ENCODE measurements around the gene N4BP2. TPM values are rescaled to one million over a fixed set of nuclear protein-coding genes. Genes with fewer than 3 reads are reported as not detected.
"Not testable (repeated sequence)": the region's sequence is repeated elsewhere in the genome, so short reads cannot be mapped to it uniquely, and the experiment has no call there.

Gene N4BP2
- total RNA-seq, 1 experiment from 2014 or later = 20.7 TPM

- H3K36me3 ChIP-seq (ENCODE audit: insufficient read depth, low read length) = no peaks in the 10 kb centered on the region; the same call in 1 of the 2 replicates
- no peaks in the 10 kb centered on the region for H3K27me3 ChIP-seq (ENCODE audit: low read length)
- no peak overlapping the region for H3K4me2 ChIP-seq (ENCODE audit: low read depth, low read length, poor library complexity, severe bottlenecking)
- DNase-seq = no peak
- H3K4me3 ChIP-seq (ENCODE audit: low read length) = no peak overlapping the region
- H3K27ac ChIP-seq (ENCODE audit: low read length) = no peak overlapping the region
- 0 out of 2 replicates have a peak, but pooled peaks cover 3% of the 10 kb centered on the region for H3K79me2 ChIP-seq (ENCODE audit: low read length)
- no peak overlapping the region for H3K9ac ChIP-seq (ENCODE audit: low read length)
- H3K9me3 ChIP-seq (ENCODE audit: low read length) = no peaks in the 10 kb centered on the region
- no peaks in the 10 kb centered on the region for H4K20me1 ChIP-seq (ENCODE audit: insufficient read depth, low read depth, low read length)
- no peaks in the 10 kb centered on the region for H3K9me2 ChIP-seq (replicated peaks; ENCODE audit: insufficient read depth, low read length)
- H2AFZ ChIP-seq (ENCODE audit: low read length) = no peak overlapping the region
- H3K4me1 ChIP-seq (ENCODE audit: low read length) = no peaks in the 10 kb centered on the region
Measured at GRCh38 chr4:40144716-40145115, 88.1 kb downstream of the N4BP2 start.

- not testable (repeated sequence) for H3K9ac ChIP-seq (ENCODE audit: low read length); H3K4me3 ChIP-seq (ENCODE audit: low read length); H4K20me1 ChIP-seq (ENCODE audit: insufficient read depth, low read depth, low read length); H3K9me3 ChIP-seq (ENCODE audit: low read length); H3K79me2 ChIP-seq (ENCODE audit: low read length); H3K27ac ChIP-seq (ENCODE audit: low read length); DNase-seq; H3K4me2 ChIP-seq (ENCODE audit: low read depth, low read length, poor library complexity, severe bottlenecking); H3K9me2 ChIP-seq (replicated peaks; ENCODE audit: insufficient read depth, low read length); H3K27me3 ChIP-seq (ENCODE audit: low read length); H2AFZ ChIP-seq (ENCODE audit: low read length)
- Histone ChIP-seq H3K4me1 (ENCODE audit: low read length) (peaks cover 15% of the 10 kb centered on the region), H3K36me3 (ENCODE audit: insufficient read depth, low read length) (peaks cover 10% of the 10 kb centered on the region)
Measured at GRCh38 chr4:40147490-40147889, 90.8 kb downstream of the N4BP2 start.

GRCh38 chr4:40149960-40150385 lies 93.3 kb downstream of the N4BP2 start:
- no peak overlapping the region for H3K9ac ChIP-seq (ENCODE audit: low read length)
- no peaks in the 10 kb centered on the region for H3K27me3 ChIP-seq (ENCODE audit: low read length)
- DNase-seq = peak; percentile 94
- H4K20me1 ChIP-seq (ENCODE audit: insufficient read depth, low read depth, low read length) = no peaks in the 10 kb centered on the region
- H2AFZ ChIP-seq (ENCODE audit: low read length) = no peak overlapping the region
- peaks cover 26% of the 10 kb centered on the region for H3K4me1 ChIP-seq (ENCODE audit: low read length)
- H3K4me3 ChIP-seq (ENCODE audit: low read length) = no peak overlapping the region
- H3K4me2 ChIP-seq (ENCODE audit: low read depth, low read length, poor library complexity, severe bottlenecking) = no peak overlapping the region
- H3K27ac ChIP-seq (ENCODE audit: low read length) = no peak overlapping the region
- H3K9me3 ChIP-seq (ENCODE audit: low read length) = no peaks in the 10 kb centered on the region
- H3K36me3 ChIP-seq (ENCODE audit: insufficient read depth, low read length) = peaks cover 12% of the 10 kb centered on the region
- H3K79me2 ChIP-seq (ENCODE audit: low read length) = no peaks in the 10 kb centered on the region
- H3K9me2 ChIP-seq (replicated peaks; ENCODE audit: insufficient read depth, low read length) = no peaks in the 10 kb centered on the region

- Histone ChIP-seq H3K4me2 (ENCODE audit: low read depth, low read length, poor library complexity, severe bottlenecking) (no peak overlapping the region), H3K4me1 (ENCODE audit: low read length) (peaks cover 31% of the 10 kb centered on the region)
- DNase-seq = no peak
Measured at GRCh38 chr4:40150932-40151331, 94.3 kb downstream of the N4BP2 start.

DNA sequence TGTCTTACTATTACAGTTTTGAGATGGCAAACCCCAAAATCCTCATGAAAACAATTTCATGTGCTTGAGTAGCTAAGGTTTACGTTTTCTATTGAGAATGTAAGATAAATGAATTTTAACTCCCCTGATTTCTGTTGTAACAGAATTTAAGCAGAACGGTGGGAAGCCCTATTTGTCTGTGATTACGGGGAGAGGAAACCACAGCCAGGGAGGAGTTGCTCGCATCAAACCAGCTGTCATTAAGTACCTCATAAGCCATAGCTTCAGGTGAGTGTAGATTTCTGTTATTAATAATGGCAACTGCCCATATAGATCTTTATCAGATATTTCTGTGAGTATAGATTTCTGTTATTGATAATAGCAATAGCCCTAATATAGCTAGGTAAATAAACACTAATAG lies 96.0 kb downstream of the N4BP2 start:
- 0 out of 2 replicates have a peak overlapping the region, but pooled peaks have one; percentile 26 for H3K9ac ChIP-seq (ENCODE audit: low read length)
- no peaks in the 10 kb centered on the region for H3K27me3 ChIP-seq (ENCODE audit: low read length)
- peaks cover 43% of the 10 kb centered on the region for H3K4me1 ChIP-seq (ENCODE audit: low read length)
- H3K9me2 ChIP-seq (replicated peaks; ENCODE audit: insufficient read depth, low read length) = no peaks in the 10 kb centered on the region
- H3K27ac ChIP-seq (ENCODE audit: low read length) = no peak overlapping the region
- peak overlapping the region; percentile 8 for H3K4me2 ChIP-seq (ENCODE audit: low read depth, low read length, poor library complexity, severe bottlenecking)
- peaks cover 12% of the 10 kb centered on the region; the same call in 1 of the 2 replicates for H3K36me3 ChIP-seq (ENCODE audit: insufficient read depth, low read length)
- DNase-seq = no peak
- H3K4me3 ChIP-seq (ENCODE audit: low read length) = no peak overlapping the region
- no peaks in the 10 kb centered on the region for H3K9me3 ChIP-seq (ENCODE audit: low read length)
- H4K20me1 ChIP-seq (ENCODE audit: insufficient read depth, low read depth, low read length) = no peaks in the 10 kb centered on the region
- 0 out of 2 replicates have a peak overlapping the region, but pooled peaks have one; percentile 32 for H2AFZ ChIP-seq (ENCODE audit: low read length)
- H3K79me2 ChIP-seq (ENCODE audit: low read length) = no peaks in the 10 kb centered on the region

More at GRCh38 chr4:40150932-40151331, 94.3 kb downstream of the N4BP2 start:
- Histone ChIP-seq H3K27me3 (ENCODE audit: low read length) (no peaks in the 10 kb centered on the region), H3K9me3 (ENCODE audit: low read length) (no peaks in the 10 kb centered on the region), H3K27ac (ENCODE audit: low read length) (no peak overlapping the region), H3K36me3 (ENCODE audit: insufficient read depth, low read length) (peaks cover 12% of the 10 kb centered on the region), H3K9ac (ENCODE audit: low read length) (no peak overlapping the region), H3K9me2 (replicated peaks; ENCODE audit: insufficient read depth, low read length) (no peaks in the 10 kb centered on the region), H4K20me1 (ENCODE audit: insufficient read depth, low read depth, low read length) (no peaks in the 10 kb centered on the region), H3K79me2 (ENCODE audit: low read length) (no peaks in the 10 kb centered on the region), H2AFZ (ENCODE audit: low read length) (no peak overlapping the region), H3K4me3 (ENCODE audit: low read length) (no peak overlapping the region)

DNA sequence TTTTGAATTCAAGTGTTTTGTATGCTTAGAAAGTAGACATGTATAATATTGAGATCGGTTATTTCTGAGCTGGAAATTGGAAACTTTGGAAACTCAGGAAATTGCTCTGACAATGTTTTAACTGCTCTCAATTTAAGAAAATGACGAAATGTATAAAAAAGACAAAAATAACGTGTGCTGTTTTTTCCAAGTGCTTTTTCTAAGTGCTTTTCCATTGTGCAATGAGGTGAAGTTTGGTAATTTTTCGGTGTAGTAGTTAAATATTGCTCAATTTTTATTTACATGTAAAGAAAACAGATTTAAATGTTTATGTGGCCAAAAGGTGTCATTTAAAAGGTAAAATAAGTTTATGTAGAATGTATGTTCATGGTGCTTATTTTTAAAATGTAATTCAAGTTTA lies 100.8 kb downstream of the N4BP2 start:
- no peak overlapping the region for H3K9ac ChIP-seq (ENCODE audit: low read length)
- peaks cover 29% of the 10 kb centered on the region for H3K4me1 ChIP-seq (ENCODE audit: low read length)
- H3K27me3 ChIP-seq (ENCODE audit: low read length) = no peaks in the 10 kb centered on the region
- H3K79me2 ChIP-seq (ENCODE audit: low read length) = no peaks in the 10 kb centered on the region
- no peak overlapping the region for H3K27ac ChIP-seq (ENCODE audit: low read length)
- 0 out of 2 replicates have a peak, but pooled peaks cover 2% of the 10 kb centered on the region for H3K36me3 ChIP-seq (ENCODE audit: insufficient read depth, low read length)
- no peak overlapping the region for H2AFZ ChIP-seq (ENCODE audit: low read length)
- no peak overlapping the region for H3K4me3 ChIP-seq (ENCODE audit: low read length)
- no peaks in the 10 kb centered on the region for H3K9me3 ChIP-seq (ENCODE audit: low read length)
- DNase-seq = no peak
- H3K4me2 ChIP-seq (ENCODE audit: low read depth, low read length, poor library complexity, severe bottlenecking) = no peak overlapping the region
- no peaks in the 10 kb centered on the region for H3K9me2 ChIP-seq (replicated peaks; ENCODE audit: insufficient read depth, low read length)
- H4K20me1 ChIP-seq (ENCODE audit: insufficient read depth, low read depth, low read length) = no peaks in the 10 kb centered on the region

- H3K79me2 ChIP-seq (ENCODE audit: low read length) = no peaks in the 10 kb centered on the region
- no peak overlapping the region for H3K4me3 ChIP-seq (ENCODE audit: low read length)
- peaks cover 17% of the 10 kb centered on the region for H3K4me1 ChIP-seq (ENCODE audit: low read length)
- no peak overlapping the region for H3K9ac ChIP-seq (ENCODE audit: low read length)
- H3K27ac ChIP-seq (ENCODE audit: low read length) = no peak overlapping the region
- no peaks in the 10 kb centered on the region for H3K9me2 ChIP-seq (replicated peaks; ENCODE audit: insufficient read depth, low read length)
- H4K20me1 ChIP-seq (ENCODE audit: insufficient read depth, low read depth, low read length) = no peaks in the 10 kb centered on the region
- no peaks in the 10 kb centered on the region for H3K36me3 ChIP-seq (ENCODE audit: insufficient read depth, low read length)
- H3K9me3 ChIP-seq (ENCODE audit: low read length) = no peaks in the 10 kb centered on the region
- H3K4me2 ChIP-seq (ENCODE audit: low read depth, low read length, poor library complexity, severe bottlenecking) = no peak overlapping the region
- no peak for DNase-seq
- no peak overlapping the region for H2AFZ ChIP-seq (ENCODE audit: low read length)
- no peaks in the 10 kb centered on the region for H3K27me3 ChIP-seq (ENCODE audit: low read length)
Measured at GRCh38 chr4:40160258-40160657, 103.6 kb downstream of the N4BP2 start.

DNA sequence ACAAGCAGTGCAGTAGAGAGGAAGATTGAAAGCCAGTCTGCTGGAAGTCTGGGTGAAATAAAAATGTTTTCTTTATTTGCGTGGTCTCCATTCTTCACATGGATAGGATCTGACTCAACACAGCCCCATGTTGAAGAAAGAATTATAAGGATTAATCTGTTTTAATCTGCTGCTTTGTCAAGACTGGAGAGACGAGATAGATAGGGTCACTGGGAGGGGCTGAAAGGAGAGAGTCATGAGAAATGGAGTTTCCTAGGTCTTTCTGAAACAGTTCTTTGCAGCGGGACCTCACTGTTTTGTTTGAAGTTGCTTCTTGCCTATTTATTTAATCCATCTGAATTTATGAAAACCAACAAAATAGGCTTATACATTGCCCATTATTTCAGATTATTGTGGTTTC lies 107.8 kb downstream of the N4BP2 start:
- Histone ChIP-seq H3K4me1 (ENCODE audit: low read length) (no peaks in the 10 kb centered on the region), H3K36me3 (ENCODE audit: insufficient read depth, low read length) (0 out of 2 replicates have a peak, but pooled peaks cover 3% of the 10 kb centered on the region), H3K4me3 (ENCODE audit: low read length) (no peak overlapping the region), H3K9me2 (replicated peaks; ENCODE audit: insufficient read depth, low read length) (no peaks in the 10 kb centered on the region), H3K27ac (ENCODE audit: low read length) (no peak overlapping the region), H3K9me3 (ENCODE audit: low read length) (peaks cover 3% of the 10 kb centered on the region; the same call in 1 of the 2 replicates), H2AFZ (ENCODE audit: low read length) (no peak overlapping the region), H3K9ac (ENCODE audit: low read length) (no peak overlapping the region), H4K20me1 (ENCODE audit: insufficient read depth, low read depth, low read length) (no peaks in the 10 kb centered on the region), H3K27me3 (ENCODE audit: low read length) (no peaks in the 10 kb centered on the region), H3K79me2 (ENCODE audit: low read length) (no peaks in the 10 kb centered on the region), H3K4me2 (ENCODE audit: low read depth, low read length, poor library complexity, severe bottlenecking) (no peak overlapping the region)
- no peak for DNase-seq

Measured in Karpas-422 (cell line).